SH-SY5Y (cell line): ENCODE results near the gene SCN1A.

Experiments
- GATA2 ChIP-seq: IDR thresholded peaks from 2 replicates; pipeline ENCODE4 v1.6.1; 2011; ENCODE audit warnings: mild to moderate bottlenecking, low read depth, low read length
- GATA3 ChIP-seq: IDR thresholded peaks from 2 replicates; pipeline ENCODE4 v1.6.1; 2011; ENCODE audit warnings: low read depth, mild to moderate bottlenecking, low read length, moderate library complexity

DNA sequence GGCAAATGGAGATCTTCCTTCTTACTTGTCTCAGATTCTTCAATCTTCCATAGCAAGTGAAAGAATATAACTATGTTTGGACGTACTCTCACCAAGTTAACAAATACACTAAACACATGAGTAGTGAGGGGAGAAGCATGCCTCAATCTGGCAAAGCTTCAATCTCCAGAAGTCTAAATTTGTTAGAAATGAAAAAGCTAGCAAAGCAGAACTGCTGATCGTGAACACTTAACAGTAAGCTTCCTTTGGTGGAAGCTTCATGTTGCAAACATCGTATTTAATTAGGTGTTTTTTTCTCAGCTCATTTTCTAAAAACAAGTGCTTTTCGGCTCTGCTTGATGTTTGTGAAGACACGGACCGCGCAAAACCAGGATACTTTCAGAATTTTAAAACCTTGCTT, 12.7 kb upstream of the SCN1A start:
- TF ChIP-seq GATA3 (no peak), GATA2 (no peak)
